A673 (cell line): ENCODE data around the gene USP26. TPM values are rescaled to one million over a fixed set of nuclear protein-coding genes. Genes with fewer than 3 reads are reported as not detected.
"Not testable (repeated sequence)": the region's sequence is repeated elsewhere in the genome, so short reads cannot be mapped to it uniquely, and the experiment has no call there.

Source experiments
- BruUV-seq: library from RNA; stranded (reverse); fragments of 400-500 nt; replicated peaks from 2 replicates; lab custom pipeline; 2021; lab: Mats Ljungman, UMichigan
- CTCF ChIA-PET: fragments of 300-600 bp; sonication (Branson Sonifier 250); formaldehyde crosslinking; loops from one replicate; lab custom pipeline; 2022; ENCODE audit warnings: antibody characterized with exemption; lab: Charles Lee
- POLR2A ChIA-PET: fragments of 300-600 bp; sonication (Branson Sonifier 250); formaldehyde crosslinking; loops from one replicate; lab custom pipeline; 2022; ENCODE audit warnings: antibody characterized with exemption; ENCODE audit not compliant: low non-redundant PET; lab: Charles Lee
- DNase-seq: peaks from one replicate; pipeline ENCODE4 v3.0.0-alpha.2; 2015; ENCODE audit warnings: low spot score
- H3K27ac ChIP-seq: fragments of 200-600 bp; sonication (generic); 2 replicates; pipeline ENCODE4 v1.5.1; 2016; ENCODE audit warnings: mixed run types, low read depth, mild to moderate bottlenecking, mixed read lengths, antibody characterized with exemption, low read length; ENCODE audit not compliant: poor library complexity, severe bottlenecking
- H3K27me3 ChIP-seq: fragments of 200-600 bp; sonication (generic); replicated peaks from 2 replicates; pipeline ENCODE4 v1.6.1; 2017; ENCODE audit warnings: mixed run types, low read depth, mild to moderate bottlenecking, mixed read lengths, antibody characterized with exemption, low read length; ENCODE audit not compliant: insufficient read depth, poor library complexity
- H3K36me3 ChIP-seq: fragments of 200-600 bp; sonication (generic); 2 replicates; pipeline ENCODE4 v1.6.1; 2016; ENCODE audit warnings: mixed run types, mild to moderate bottlenecking, mixed read lengths, antibody characterized with exemption, low read length; ENCODE audit not compliant: insufficient read depth, poor library complexity, severe bottlenecking
- H3K4me1 ChIP-seq: fragments of 200-600 bp; sonication (generic); 2 replicates; pipeline ENCODE4 v1.6.1; 2017; ENCODE audit warnings: mixed run types, mild to moderate bottlenecking, mixed read lengths, antibody characterized with exemption, low read length; ENCODE audit not compliant: insufficient read depth, poor library complexity, severe bottlenecking
- H3K4me3 ChIP-seq: fragments of 200-600 bp; sonication (generic); 2 replicates; pipeline ENCODE4 v1.5.1; 2016; ENCODE audit warnings: low read depth, mixed run types, mild to moderate bottlenecking, mixed read lengths, low read length; ENCODE audit not compliant: poor library complexity, severe bottlenecking
- H3K9me3 ChIP-seq: fragments of 200-600 bp; sonication (generic); 2 replicates; pipeline ENCODE4 v1.6.1; 2016; ENCODE audit warnings: mixed run types, low read depth, mild to moderate bottlenecking, mixed read lengths, antibody characterized with exemption, low read length; ENCODE audit not compliant: poor library complexity, severe bottlenecking
- EZH2 ChIP-seq: fragments of 200-600 bp; sonication (generic); IDR thresholded peaks from 2 replicates; pipeline ENCODE4 v1.6.1; 2017; ENCODE audit warnings: borderline replicate concordance, low read depth, mild to moderate bottlenecking, mixed read lengths, antibody characterized with exemption, low read length; ENCODE audit not compliant: poor library complexity, severe bottlenecking
- intact Hi-C: fragments of 100-400 bp; cut with micrococcal nuclease; formaldehyde crosslinking; loops from one replicate; pipeline ENCODE4 v1.10.0; 2022; ENCODE audit not compliant: unreplicated experiment
- total RNA-seq: library from RNA; stranded (reverse); gene quantifications from 2 replicates; pipeline ENCODE4 v1.2.3, GENCODE V29; 2021
- TF ChIP-seq, protein P1 (sequence below): fragments of 300-800, 200-600 bp; sonication (generic); conservative IDR thresholded peaks from 2 replicates; pipeline ENCODE4 v1.5.1; 2017; ENCODE audit warnings: low read depth, mild to moderate bottlenecking, antibody characterized with exemption, low read length, moderate library complexity, mixed read lengths

The USP26 gene
- total RNA-seq, 1 experiment from 2014 or later = not detected

- H3K27ac ChIP-seq = no peak overlapping the region
- H3K36me3 ChIP-seq = no peaks in the 10 kb centered on the region
- CTCF ChIA-PET = no interaction called here
- no peaks in the 10 kb centered on the region for H3K27me3 ChIP-seq
- POLR2A ChIA-PET = no interaction called here
- BruUV-seq = no TSS peak
- intact Hi-C loops = no loop called here
- H3K9me3 ChIP-seq = no peaks in the 10 kb centered on the region
- no peak overlapping the region for H3K4me3 ChIP-seq
- H3K4me1 ChIP-seq = no peaks in the 10 kb centered on the region
- no peak for DNase-seq
- TF ChIP-seq, protein P1, sequence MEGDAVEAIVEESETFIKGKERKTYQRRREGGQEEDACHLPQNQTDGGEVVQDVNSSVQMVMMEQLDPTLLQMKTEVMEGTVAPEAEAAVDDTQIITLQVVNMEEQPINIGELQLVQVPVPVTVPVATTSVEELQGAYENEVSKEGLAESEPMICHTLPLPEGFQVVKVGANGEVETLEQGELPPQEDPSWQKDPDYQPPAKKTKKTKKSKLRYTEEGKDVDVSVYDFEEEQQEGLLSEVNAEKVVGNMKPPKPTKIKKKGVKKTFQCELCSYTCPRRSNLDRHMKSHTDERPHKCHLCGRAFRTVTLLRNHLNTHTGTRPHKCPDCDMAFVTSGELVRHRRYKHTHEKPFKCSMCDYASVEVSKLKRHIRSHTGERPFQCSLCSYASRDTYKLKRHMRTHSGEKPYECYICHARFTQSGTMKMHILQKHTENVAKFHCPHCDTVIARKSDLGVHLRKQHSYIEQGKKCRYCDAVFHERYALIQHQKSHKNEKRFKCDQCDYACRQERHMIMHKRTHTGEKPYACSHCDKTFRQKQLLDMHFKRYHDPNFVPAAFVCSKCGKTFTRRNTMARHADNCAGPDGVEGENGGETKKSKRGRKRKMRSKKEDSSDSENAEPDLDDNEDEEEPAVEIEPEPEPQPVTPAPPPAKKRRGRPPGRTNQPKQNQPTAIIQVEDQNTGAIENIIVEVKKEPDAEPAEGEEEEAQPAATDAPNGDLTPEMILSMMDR = no peak
- TF ChIP-seq EZH2 = no peak
These were observed 11.1 kb downstream of the USP26 start for GRCh38 chrX:133085785-133086184.

GRCh38 chrX:133085056-133085455 lies 11.9 kb downstream of the USP26 start:
- DNase-seq, H3K4me1 ChIP-seq, H3K9me3 ChIP-seq, BruUV-seq, H3K27me3 ChIP-seq, H3K4me3 ChIP-seq, H3K27ac ChIP-seq, CTCF ChIA-PET, intact Hi-C loops, H3K36me3 ChIP-seq: not testable (repeated sequence)
- POLR2A ChIA-PET = interaction anchor here (0.6 kb wide), 1 partner anchor 49 kb away, joined by 4 read pairs; no protein-coding TSS in a partner anchor

GRCh38 chrX:133083899-133084298 lies 13.0 kb downstream of the USP26 start:
- no TSS peak for BruUV-seq
- DNase-seq = no peak
- no peaks in the 10 kb centered on the region for H3K9me3 ChIP-seq
- no peak for TF ChIP-seq EZH2
- H3K4me1 ChIP-seq = no peaks in the 10 kb centered on the region
- ChIA-PET POLR2A (no interaction called here), CTCF (no interaction called here)
- H3K36me3 ChIP-seq = no peaks in the 10 kb centered on the region
- H3K27ac ChIP-seq = no peak overlapping the region
- no peak overlapping the region for H3K4me3 ChIP-seq
- intact Hi-C loops = no loop called here
- H3K27me3 ChIP-seq = no peaks in the 10 kb centered on the region

DNA sequence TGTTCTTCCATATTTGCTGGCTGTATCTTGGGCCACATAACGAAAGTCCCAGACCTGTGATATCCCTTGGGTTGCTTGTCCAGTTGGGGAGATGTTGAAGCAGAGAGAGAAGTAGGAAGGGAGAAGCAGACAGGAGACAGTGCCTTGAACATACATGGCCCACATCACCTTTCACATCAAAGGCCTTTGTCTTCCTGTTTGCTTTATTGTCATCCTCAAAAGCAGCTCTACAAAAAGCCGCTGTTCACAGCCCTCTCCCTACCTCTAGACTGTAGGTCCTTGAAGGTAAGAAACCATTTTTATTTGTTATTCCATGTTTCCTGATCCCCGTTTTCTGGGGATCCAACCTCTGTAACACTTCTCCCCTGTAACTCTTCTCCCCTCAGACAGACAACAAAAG lies 14.9 kb downstream of the USP26 start:
- intact Hi-C loops = no loop called here

DNA sequence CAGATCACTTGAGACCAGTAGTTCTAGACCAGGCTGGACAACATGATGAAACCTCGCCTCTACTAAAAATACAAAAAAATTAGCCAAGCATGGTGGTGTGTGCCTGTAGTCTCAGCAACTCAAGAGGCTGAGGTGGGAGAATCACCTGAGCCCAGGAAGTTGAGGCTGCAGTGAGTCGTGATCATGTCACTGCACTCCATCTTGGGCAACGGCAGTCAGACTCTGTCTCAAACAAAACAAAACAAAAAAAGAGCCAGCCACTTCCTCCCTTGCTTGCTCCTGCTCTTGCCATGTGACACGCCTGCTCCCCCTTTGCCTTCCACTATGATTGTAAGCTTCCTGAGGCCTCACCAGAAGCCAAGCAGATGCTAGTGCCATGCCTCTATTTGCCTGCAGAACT lies 19.1 kb downstream of the USP26 start:
- CTCF ChIA-PET, H3K9me3 ChIP-seq, H3K27ac ChIP-seq, H3K4me1 ChIP-seq, H3K36me3 ChIP-seq, DNase-seq, H3K27me3 ChIP-seq, BruUV-seq, intact Hi-C loops, POLR2A ChIA-PET, H3K4me3 ChIP-seq: not testable (repeated sequence)

More for the DNA sequence above, 14.9 kb downstream of the USP26 start:
- POLR2A ChIA-PET = no interaction called here
- Histone ChIP-seq H3K27ac (no peak overlapping the region), H3K9me3 (no peaks in the 10 kb centered on the region), H3K4me1 (no peaks in the 10 kb centered on the region), H3K4me3 (no peak overlapping the region), H3K27me3 (no peaks in the 10 kb centered on the region), H3K36me3 (no peaks in the 10 kb centered on the region)
- DNase-seq = no peak
- no TSS peak for BruUV-seq
- TF ChIP-seq EZH2 = no peak
- TF ChIP-seq, protein P1 = no peak
- CTCF ChIA-PET = no interaction called here
